Measurements from ENCODE around the gene NHEJ1.

NHEJ1 gene

GRCh38 chr2:219078126-219078525 lies 82.5 kb downstream of the NHEJ1 start:
- Histone ChIP-seq H4K12ac (ENCODE audit: low read depth, low read length) (no peak overlapping the region), H3K79me1 (ENCODE audit: low read length) (no peaks in the 10 kb centered on the region), H3K14ac (ENCODE audit: low read length) (no peak overlapping the region), H3K27me3 (ENCODE audit: insufficient read depth, low read length) (no peaks in the 10 kb centered on the region), H3K27ac (ENCODE audit: low read depth, low read length) (no peak overlapping the region), H3K36me3 (ENCODE audit: control insufficient read depth in 1 of 2, insufficient read depth in 2 of 2, low read length in 2 of 2) (peaks cover 0 to 3% of the 10 kb centered on the region in 2 experiments), H2BK120ac (ENCODE audit: insufficient read depth, low read length, poor library complexity) (no peak overlapping the region), H3K79me2 (ENCODE audit: control insufficient read depth, insufficient read depth, low read length, poor library complexity) (no peaks in the 10 kb centered on the region), H3K18ac (ENCODE audit: low read length) (no peak overlapping the region), H3K23ac (ENCODE audit: low read length) (no peak overlapping the region), H3K4me1 (ENCODE audit: control insufficient read depth in 1 of 2, insufficient read depth in 2 of 2, low read length in 2 of 2) (no peaks in the 10 kb centered on the region), H3K9ac (ENCODE audit: low read length) (no peak overlapping the region), H3K4me2 (ENCODE audit: low read length) (no peak overlapping the region), H4K91ac (ENCODE audit: low read depth, low read length) (no peak overlapping the region), H4K8ac (ENCODE audit: low read depth, low read length) (no peak overlapping the region), H2BK5ac (ENCODE audit: low read depth, low read length, poor library complexity) (no peak overlapping the region), H3K4me3 (ENCODE audit: low read depth, low read length) (no peak overlapping the region), H2AFZ (ENCODE audit: insufficient read depth, low read length, poor library complexity) (no peak overlapping the region), H3K4ac (ENCODE audit: low read depth, low read length) (no peak overlapping the region), H3K9me3 (ENCODE audit: insufficient read depth, low read depth, low read length) (no peaks in the 10 kb centered on the region), H2BK12ac (ENCODE audit: low read length) (no peak overlapping the region), H2AK5ac (ENCODE audit: low read length) (no peak overlapping the region)
- WGBS (ENCODE audit: extremely low coverage, insufficient coverage, insufficient read length): no CpG with 5 or more reads among the region's 3 CpGs
- DNase-seq: no peak

GRCh38 chr2:219076253-219076652 lies 84.4 kb downstream of the NHEJ1 start:
- WGBS (ENCODE audit: extremely low coverage, insufficient coverage, insufficient read length): no CpG with 5 or more reads among the region's 3 CpGs

DNA sequence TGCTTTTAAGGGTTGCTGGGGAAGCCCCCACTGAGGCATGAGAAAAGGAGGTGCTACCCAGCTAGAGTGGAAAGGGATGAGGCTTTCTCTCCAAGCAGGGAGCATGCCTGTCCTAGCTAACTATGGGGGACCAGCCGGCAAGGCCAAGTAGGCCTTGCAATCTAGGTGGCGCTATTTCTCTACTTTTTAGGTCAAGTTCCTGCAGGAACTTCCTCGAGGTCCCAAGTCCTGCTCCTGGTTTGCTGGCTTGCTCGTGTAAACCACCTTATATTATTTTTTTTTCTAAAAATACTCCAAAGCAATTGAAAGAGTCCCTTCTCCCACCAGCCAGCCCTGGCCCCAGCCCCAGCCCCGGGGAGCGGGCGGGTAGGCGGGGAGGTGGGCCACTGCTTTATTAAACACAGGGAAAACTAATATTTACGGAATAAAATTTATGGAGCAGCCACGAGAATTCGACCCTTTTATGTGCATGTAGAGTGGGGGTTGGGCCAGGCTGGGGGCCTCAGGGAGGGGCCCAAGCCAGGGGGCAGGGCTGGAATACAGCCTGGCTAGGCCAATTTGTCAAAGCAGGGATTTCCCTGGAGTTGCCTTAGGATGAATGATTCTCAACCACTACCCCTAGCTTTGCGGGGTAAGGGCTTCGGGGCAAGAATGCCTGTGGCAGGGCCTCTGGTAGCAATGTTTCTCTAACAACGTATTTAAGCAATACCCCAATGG lies 87.0 kb downstream of the NHEJ1 start:
- Histone ChIP-seq H3K4ac (ENCODE audit: low read depth, low read length) (no peak overlapping the region), H4K12ac (ENCODE audit: low read depth, low read length) (no peak overlapping the region), H2BK5ac (ENCODE audit: low read depth, low read length, poor library complexity) (no peak overlapping the region), H3K79me1 (ENCODE audit: low read length) (no peaks in the 10 kb centered on the region), H3K9me3 (ENCODE audit: insufficient read depth, low read depth, low read length) (no peaks in the 10 kb centered on the region), H3K79me2 (ENCODE audit: control insufficient read depth, insufficient read depth, low read length, poor library complexity) (no peaks in the 10 kb centered on the region), H3K27me3 (ENCODE audit: insufficient read depth, low read length) (no peaks in the 10 kb centered on the region), H4K8ac (ENCODE audit: low read depth, low read length) (no peak overlapping the region), H3K4me1 (ENCODE audit: control insufficient read depth in 1 of 2, insufficient read depth in 2 of 2, low read length in 2 of 2) (no peaks in the 10 kb centered on the region), H3K36me3 (ENCODE audit: control insufficient read depth in 1 of 2, insufficient read depth in 2 of 2, low read length in 2 of 2) (peaks cover 0 to 3% of the 10 kb centered on the region in 2 experiments), H3K14ac (ENCODE audit: low read length) (no peak overlapping the region), H2AK5ac (ENCODE audit: low read length) (no peak overlapping the region), H3K9ac (ENCODE audit: low read length) (no peak overlapping the region), H2AFZ (ENCODE audit: insufficient read depth, low read length, poor library complexity) (no peak overlapping the region), H3K23ac (ENCODE audit: low read length) (no peak overlapping the region), H3K4me3 (ENCODE audit: low read depth, low read length) (no peak overlapping the region), H3K18ac (ENCODE audit: low read length) (no peak overlapping the region), H2BK12ac (ENCODE audit: low read length) (no peak overlapping the region), H3K4me2 (ENCODE audit: low read length) (no peak overlapping the region), H2BK120ac (ENCODE audit: insufficient read depth, low read length, poor library complexity) (no peak overlapping the region), H3K27ac (ENCODE audit: low read depth, low read length) (no peak overlapping the region), H4K91ac (ENCODE audit: low read depth, low read length) (no peak overlapping the region)
- WGBS (ENCODE audit: extremely low coverage, insufficient coverage, insufficient read length): no CpG with 5 or more reads among the region's 14 CpGs
- DNase-seq: peak in 1 of 2 donors; percentile 56

More at GRCh38 chr2:219076253-219076652, 84.4 kb downstream of the NHEJ1 start:
- Histone ChIP-seq H3K27ac (ENCODE audit: low read depth, low read length) (no peak overlapping the region), H4K91ac (ENCODE audit: low read depth, low read length) (no peak overlapping the region), H2BK120ac (ENCODE audit: insufficient read depth, low read length, poor library complexity) (no peak overlapping the region), H3K14ac (ENCODE audit: low read length) (no peak overlapping the region), H3K4me1 (ENCODE audit: control insufficient read depth in 1 of 2, insufficient read depth in 2 of 2, low read length in 2 of 2) (no peaks in the 10 kb centered on the region), H4K12ac (ENCODE audit: low read depth, low read length) (no peak overlapping the region), H3K23ac (ENCODE audit: low read length) (no peak overlapping the region), H4K8ac (ENCODE audit: low read depth, low read length) (no peak overlapping the region), H3K79me1 (ENCODE audit: low read length) (no peaks in the 10 kb centered on the region), H3K4me3 (ENCODE audit: low read depth, low read length) (no peak overlapping the region), H3K36me3 (ENCODE audit: control insufficient read depth in 1 of 2, insufficient read depth in 2 of 2, low read length in 2 of 2) (peaks cover 0 to 3% of the 10 kb centered on the region in 2 experiments), H3K4me2 (ENCODE audit: low read length) (no peak overlapping the region), H3K4ac (ENCODE audit: low read depth, low read length) (no peak overlapping the region), H3K27me3 (ENCODE audit: insufficient read depth, low read length) (no peaks in the 10 kb centered on the region), H3K9me3 (ENCODE audit: insufficient read depth, low read depth, low read length) (no peaks in the 10 kb centered on the region), H3K79me2 (ENCODE audit: control insufficient read depth, insufficient read depth, low read length, poor library complexity) (no peaks in the 10 kb centered on the region), H2AFZ (ENCODE audit: insufficient read depth, low read length, poor library complexity) (no peak overlapping the region), H2AK5ac (ENCODE audit: low read length) (no peak overlapping the region), H2BK12ac (ENCODE audit: low read length) (no peak overlapping the region), H3K18ac (ENCODE audit: low read length) (no peak overlapping the region), H3K9ac (ENCODE audit: low read length) (no peak overlapping the region), H2BK5ac (ENCODE audit: low read depth, low read length, poor library complexity) (no peak overlapping the region)
- no peak for DNase-seq

GRCh38 chr2:219072741-219073250 lies 87.8 kb downstream of the NHEJ1 start:
- peaks cover 0 to 3% of the 10 kb centered on the region in 2 experiments for H3K36me3 ChIP-seq (ENCODE audit: control insufficient read depth in 1 of 2, insufficient read depth in 2 of 2, low read length in 2 of 2)

More at GRCh38 chr2:219072741-219073250, 87.8 kb downstream of the NHEJ1 start:
- Histone ChIP-seq H3K9me3 (ENCODE audit: insufficient read depth, low read depth, low read length) (no peaks in the 10 kb centered on the region), H4K12ac (ENCODE audit: low read depth, low read length) (no peak overlapping the region), H3K23ac (ENCODE audit: low read length) (no peak overlapping the region), H4K8ac (ENCODE audit: low read depth, low read length) (no peak overlapping the region), H3K4me2 (ENCODE audit: low read length) (no peak overlapping the region), H2BK12ac (ENCODE audit: low read length) (no peak overlapping the region), H3K79me1 (ENCODE audit: low read length) (no peaks in the 10 kb centered on the region), H3K4me3 (ENCODE audit: low read depth, low read length) (no peak overlapping the region), H3K79me2 (ENCODE audit: control insufficient read depth, insufficient read depth, low read length, poor library complexity) (no peaks in the 10 kb centered on the region), H3K18ac (ENCODE audit: low read length) (no peak overlapping the region), H2AK5ac (ENCODE audit: low read length) (no peak overlapping the region), H3K4me1 (ENCODE audit: control insufficient read depth in 1 of 2, insufficient read depth in 2 of 2, low read length in 2 of 2) (no peaks in the 10 kb centered on the region), H3K14ac (ENCODE audit: low read length) (no peak overlapping the region), H2BK5ac (ENCODE audit: low read depth, low read length, poor library complexity) (no peak overlapping the region), H2AFZ (ENCODE audit: insufficient read depth, low read length, poor library complexity) (no peak overlapping the region), H3K27me3 (ENCODE audit: insufficient read depth, low read length) (no peaks in the 10 kb centered on the region), H4K91ac (ENCODE audit: low read depth, low read length) (no peak overlapping the region), H2BK120ac (ENCODE audit: insufficient read depth, low read length, poor library complexity) (no peak overlapping the region), H3K27ac (ENCODE audit: low read depth, low read length) (no peak overlapping the region), H3K9ac (ENCODE audit: low read length) (no peak overlapping the region), H3K4ac (ENCODE audit: low read depth, low read length) (no peak overlapping the region)
- WGBS (ENCODE audit: extremely low coverage, insufficient coverage, insufficient read length): no CpG with 5 or more reads among the region's 9 CpGs
- no peak for DNase-seq

Measured in trophoblast cell (in vitro differentiated cells and primary cell).